Germinal center (tissue), 1 donor: Measurements from ENCODE around the gene JARID2.
A peak's percentile ranks its signal among the peaks of the same experiment; 100 is the strongest.

Experiments
- DNase-seq: peaks from one replicate; pipeline ENCODE4 v3.0.0; 2012; ENCODE audit warnings: mixed read lengths, low spot score

Gene JARID2

GRCh38 chr6:15441981-15442380 lies 196.1 kb downstream of the JARID2 start:
- DNase-seq = no peak

GRCh38 chr6:15442467-15442866 lies 196.6 kb downstream of the JARID2 start:
- no peak for DNase-seq

GRCh38 chr6:15443119-15443830 lies 197.4 kb downstream of the JARID2 start:
- no peak for DNase-seq

- no peak for DNase-seq
Observed at GRCh38 chr6:15444081-15444731, 198.3 kb downstream of the JARID2 start.

GRCh38 chr6:15444881-15445280 lies 199.0 kb downstream of the JARID2 start:
- no peak for DNase-seq

GRCh38 chr6:15447546-15448267 lies 201.8 kb downstream of the JARID2 start:
- no peak for DNase-seq

- DNase-seq = no peak
Observed at GRCh38 chr6:15449011-15449410, 203.1 kb downstream of the JARID2 start.

- no peak for DNase-seq
Observed at GRCh38 chr6:15451738-15452137, 205.9 kb downstream of the JARID2 start.

- no peak for DNase-seq
Observed at GRCh38 chr6:15452182-15452941, 206.5 kb downstream of the JARID2 start.

- DNase-seq = no peak
Observed at GRCh38 chr6:15453186-15453585, 207.3 kb downstream of the JARID2 start.

- DNase-seq = no peak
Observed at GRCh38 chr6:15453622-15454021, 207.8 kb downstream of the JARID2 start.

- DNase-seq = no peak
Observed at GRCh38 chr6:15456422-15456821, 210.6 kb downstream of the JARID2 start.

GRCh38 chr6:15457121-15457650 lies 211.3 kb downstream of the JARID2 start:
- no peak for DNase-seq

- DNase-seq = peak; percentile 57
Observed at GRCh38 chr6:15458021-15458459, 212.2 kb downstream of the JARID2 start.

GRCh38 chr6:15460110-15460727 lies 214.3 kb downstream of the JARID2 start:
- no peak for DNase-seq

GRCh38 chr6:15461127-15461944 lies 215.5 kb downstream of the JARID2 start:
- DNase-seq = no peak

GRCh38 chr6:15462256-15462655 lies 216.4 kb downstream of the JARID2 start:
- no peak for DNase-seq

- no peak for DNase-seq
Observed at GRCh38 chr6:15462717-15463525, 217.1 kb downstream of the JARID2 start.

GRCh38 chr6:15464211-15464725 lies 218.4 kb downstream of the JARID2 start:
- peak; percentile 25 for DNase-seq

- no peak for DNase-seq
Observed at GRCh38 chr6:15465212-15465611, 219.3 kb downstream of the JARID2 start.
